RWPE2 (cell line): ENCODE data around the gene PLEKHM1.

Experiments used
- ATAC-seq: fragments of 200-7000 bp; cut with Tn5 transposase; 3 replicates; pipeline ENCODE4 v1.9.1; 2021; ENCODE audit warnings: low read depth
- DNase-seq: peaks from one replicate; pipeline ENCODE4 v3.0.0-alpha.2; 2020; ENCODE audit warnings: low spot score
- H3K27ac ChIP-seq: fragments of 450-650 bp; 2 replicates; pipeline ENCODE4 v1.5.1; 2017; ENCODE audit warnings: mild to moderate bottlenecking; ENCODE audit not compliant: poor library complexity, severe bottlenecking
- H3K27me3 ChIP-seq: fragments of 250-450 bp; sonication (Bioruptor Pico); 2 replicates; pipeline ENCODE4 v1.5.1; 2021; ENCODE audit warnings: mild to moderate bottlenecking, moderate library complexity; ENCODE audit not compliant: insufficient read depth, poor library complexity, severe bottlenecking
- H3K36me3 ChIP-seq: fragments of 250-450 bp; sonication (Bioruptor Pico); 2 replicates; pipeline ENCODE4 v1.5.1; 2020; ENCODE audit warnings: low read depth, mild to moderate bottlenecking, moderate library complexity
- H3K4me1 ChIP-seq: fragments of 250-450 bp; sonication (Bioruptor Pico); 2 replicates; pipeline ENCODE4 v1.5.1; 2021; ENCODE audit warnings: mild to moderate bottlenecking, moderate library complexity; ENCODE audit not compliant: insufficient read depth, poor library complexity, severe bottlenecking
- H3K4me3 ChIP-seq: fragments of 250-450 bp; sonication (Bioruptor Pico); 2 replicates; pipeline ENCODE4 v1.5.1; 2021; ENCODE audit warnings: mild to moderate bottlenecking, moderate library complexity; ENCODE audit not compliant: severe bottlenecking
- H3K9me3 ChIP-seq: fragments of 250-450 bp; sonication (Bioruptor Pico); 2 replicates; pipeline ENCODE4 v1.5.1; 2021; ENCODE audit warnings: mild to moderate bottlenecking, moderate library complexity; ENCODE audit not compliant: severe bottlenecking
- TF ChIP-seq, protein P1 (sequence below): fragments of 450-650 bp; IDR thresholded peaks from one replicate; pipeline ENCODE4 v1.5.1; 2017; ENCODE audit warnings: mild to moderate bottlenecking, moderate library complexity; ENCODE audit not compliant: poor library complexity, severe bottlenecking

PLEKHM1 gene

DNA sequence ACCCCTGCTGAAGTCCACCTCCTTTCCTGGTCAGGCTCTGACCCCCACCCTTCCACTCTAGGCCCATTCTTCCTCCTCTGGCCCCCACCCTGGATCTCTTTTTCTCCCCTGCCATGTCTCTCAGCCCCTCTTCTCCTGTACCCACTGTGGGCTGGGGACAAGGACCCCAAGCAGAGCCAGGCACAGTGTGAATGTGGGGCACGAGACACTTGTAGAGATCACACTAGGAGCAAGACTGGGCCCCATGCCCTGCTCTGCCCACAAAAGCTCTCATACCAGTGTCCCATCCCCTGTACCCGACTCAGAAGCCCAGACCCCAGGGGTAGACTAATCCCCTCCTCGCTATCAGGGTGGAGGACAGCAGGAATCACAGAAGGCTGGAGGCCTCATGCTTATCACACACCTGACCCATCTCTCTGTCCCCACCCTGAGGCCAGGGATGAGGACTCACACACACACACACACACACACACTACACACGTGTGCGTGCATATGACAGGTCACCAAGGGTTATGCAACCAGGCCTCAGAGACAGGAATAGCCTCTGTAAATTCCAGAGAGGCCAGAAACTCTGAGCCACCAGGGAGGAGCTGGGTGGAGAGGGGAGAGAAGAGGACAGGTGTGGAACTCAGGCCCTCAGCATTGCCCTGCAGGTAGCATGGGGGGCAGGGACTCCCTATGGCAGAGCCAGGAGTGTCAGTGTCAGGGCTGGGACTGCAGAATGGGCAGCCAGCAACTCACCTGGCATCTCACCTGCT is 79.0 kb downstream of the PLEKHM1 start:
- Histone ChIP-seq H3K27ac (no peak overlapping the region), H3K27me3 (no peaks in the 10 kb centered on the region), H3K9me3 (no peaks in the 10 kb centered on the region), H3K36me3 (peaks cover 4% of the 10 kb centered on the region; the same call in 1 of the 2 replicates), H3K4me3 (no peak overlapping the region), H3K4me1 (no peaks in the 10 kb centered on the region)
- ATAC-seq (no peak), DNase-seq (peak; percentile 53)
- TF ChIP-seq, protein P1, sequence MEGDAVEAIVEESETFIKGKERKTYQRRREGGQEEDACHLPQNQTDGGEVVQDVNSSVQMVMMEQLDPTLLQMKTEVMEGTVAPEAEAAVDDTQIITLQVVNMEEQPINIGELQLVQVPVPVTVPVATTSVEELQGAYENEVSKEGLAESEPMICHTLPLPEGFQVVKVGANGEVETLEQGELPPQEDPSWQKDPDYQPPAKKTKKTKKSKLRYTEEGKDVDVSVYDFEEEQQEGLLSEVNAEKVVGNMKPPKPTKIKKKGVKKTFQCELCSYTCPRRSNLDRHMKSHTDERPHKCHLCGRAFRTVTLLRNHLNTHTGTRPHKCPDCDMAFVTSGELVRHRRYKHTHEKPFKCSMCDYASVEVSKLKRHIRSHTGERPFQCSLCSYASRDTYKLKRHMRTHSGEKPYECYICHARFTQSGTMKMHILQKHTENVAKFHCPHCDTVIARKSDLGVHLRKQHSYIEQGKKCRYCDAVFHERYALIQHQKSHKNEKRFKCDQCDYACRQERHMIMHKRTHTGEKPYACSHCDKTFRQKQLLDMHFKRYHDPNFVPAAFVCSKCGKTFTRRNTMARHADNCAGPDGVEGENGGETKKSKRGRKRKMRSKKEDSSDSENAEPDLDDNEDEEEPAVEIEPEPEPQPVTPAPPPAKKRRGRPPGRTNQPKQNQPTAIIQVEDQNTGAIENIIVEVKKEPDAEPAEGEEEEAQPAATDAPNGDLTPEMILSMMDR, result no peak

DNA sequence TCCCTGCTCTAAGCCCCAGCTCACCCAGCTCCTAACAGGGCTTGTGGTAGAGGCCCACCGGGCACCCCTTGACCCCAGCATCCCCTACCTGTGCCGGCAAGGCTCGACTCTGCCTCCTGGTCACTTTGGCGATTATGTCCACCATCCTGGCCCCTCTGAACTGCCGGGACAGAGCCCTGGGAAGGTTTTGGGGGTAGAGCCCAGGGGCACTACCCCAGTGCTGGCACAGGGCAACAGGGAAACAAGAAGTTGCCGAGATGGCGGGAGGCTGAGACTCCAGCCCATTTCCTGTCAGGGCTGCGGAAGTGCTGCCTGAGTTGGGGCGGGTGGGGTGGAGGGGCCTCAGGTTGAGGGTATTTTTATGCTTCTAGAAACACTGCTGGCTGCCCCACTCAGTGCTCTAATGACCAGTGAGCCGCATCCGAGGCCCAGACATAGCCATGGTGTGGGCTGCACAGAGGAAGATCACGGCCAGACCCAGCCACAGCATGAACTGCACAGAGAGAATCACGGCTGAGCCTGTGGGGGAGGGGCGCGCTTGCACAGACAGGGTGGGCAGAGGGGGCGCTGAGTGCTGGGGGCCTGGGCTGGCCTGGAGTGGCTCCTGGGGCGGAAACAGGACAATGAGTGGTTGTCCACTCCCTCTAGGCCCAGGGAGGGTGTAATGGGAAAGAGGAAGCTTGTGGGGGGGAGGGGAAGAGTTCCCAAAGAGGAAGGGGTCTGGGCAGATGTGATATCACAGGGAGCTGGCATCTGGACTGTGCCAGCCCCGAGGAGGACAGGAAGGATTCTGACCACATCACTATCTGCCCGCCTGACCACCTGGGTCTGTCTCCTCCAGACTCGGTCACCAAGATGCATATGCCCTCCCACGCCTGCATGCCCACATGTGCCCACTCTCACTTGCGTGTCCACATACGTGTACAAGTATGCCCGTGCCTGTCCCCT is 80.1 kb downstream of the PLEKHM1 start:
- TF ChIP-seq, protein P1, result no peak
- peak; percentile 59 for DNase-seq
- Histone ChIP-seq H3K27ac (no peak overlapping the region), H3K27me3 (no peaks in the 10 kb centered on the region), H3K36me3 (peaks cover 4% of the 10 kb centered on the region; the same call in 1 of the 2 replicates), H3K4me1 (no peaks in the 10 kb centered on the region), H3K4me3 (no peak overlapping the region), H3K9me3 (no peaks in the 10 kb centered on the region)
- ATAC-seq, result no peak

DNA sequence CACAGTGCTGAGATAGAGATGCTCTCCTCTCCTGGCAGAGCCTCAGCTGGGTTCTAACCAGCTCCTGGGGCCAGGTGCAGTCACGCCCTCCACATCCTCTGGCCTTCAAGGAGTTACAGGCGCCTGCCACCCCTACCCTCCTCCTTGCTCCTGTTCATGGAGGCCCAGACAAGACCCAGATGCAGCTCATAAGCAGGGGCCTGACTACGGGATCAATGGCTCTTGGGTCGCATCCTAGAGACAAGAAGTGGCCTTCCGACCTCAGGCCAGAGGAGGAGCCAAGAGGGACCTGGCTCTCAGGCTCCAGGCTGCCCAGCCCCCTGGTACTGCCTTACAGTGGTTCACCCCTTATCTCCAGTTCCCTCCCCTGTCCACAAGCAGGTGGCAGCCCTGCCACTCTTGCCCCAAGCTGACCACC is 80.9 kb downstream of the PLEKHM1 start:
- H3K36me3 ChIP-seq, result peaks cover 7% of the 10 kb centered on the region
- no peak overlapping the region for H3K27ac ChIP-seq
- DNase-seq (peak; percentile 33), ATAC-seq (peak; percentile 7; the same call in 1 of the 3 replicates)
- H3K27me3 ChIP-seq, result no peaks in the 10 kb centered on the region
- no peaks in the 10 kb centered on the region for H3K4me1 ChIP-seq
- TF ChIP-seq, protein P1, result no peak
- no peak overlapping the region for H3K4me3 ChIP-seq
- no peaks in the 10 kb centered on the region for H3K9me3 ChIP-seq

DNA sequence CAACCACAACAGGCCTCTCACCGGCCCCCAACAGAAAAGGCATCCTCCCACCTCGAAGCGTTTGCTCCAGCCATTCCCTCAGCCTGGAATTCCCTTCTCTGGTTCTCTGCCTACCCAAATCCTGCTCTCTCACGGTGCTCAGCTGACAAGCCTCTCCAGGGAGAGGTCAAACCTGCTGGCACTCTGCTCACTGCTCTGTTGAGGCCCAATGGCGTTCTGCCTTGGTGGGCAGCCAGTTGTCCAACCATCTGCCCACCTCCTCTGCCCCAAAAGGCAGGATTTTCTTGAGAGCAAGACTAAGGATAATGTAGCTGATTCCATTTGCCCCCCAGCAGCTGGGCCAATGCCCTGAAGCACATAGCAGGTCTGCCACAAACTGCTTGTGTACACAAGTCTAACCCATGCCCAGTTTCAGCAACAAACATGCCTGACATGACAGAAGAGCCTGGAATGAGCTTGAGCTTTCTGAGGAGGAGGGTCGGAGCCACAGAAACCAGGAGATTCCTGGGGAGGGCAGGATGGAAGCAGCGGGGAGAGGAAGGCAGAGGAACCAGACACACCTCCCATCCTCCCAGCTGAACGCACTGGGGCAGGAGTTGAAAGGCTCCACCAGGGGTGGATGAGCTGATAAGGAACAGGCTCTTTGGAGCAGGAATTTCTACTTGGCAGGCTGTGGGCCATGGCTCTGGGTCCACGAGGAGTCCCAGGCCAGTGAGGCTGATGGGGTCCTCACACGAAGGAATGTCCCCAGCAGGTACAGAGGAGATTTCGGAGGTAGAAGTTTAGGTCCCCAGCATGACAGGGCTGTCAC is 81.7 kb downstream of the PLEKHM1 start:
- H3K27ac ChIP-seq, result no peak overlapping the region
- H3K9me3 ChIP-seq, result no peaks in the 10 kb centered on the region
- DNase-seq (peak; percentile 36), ATAC-seq (0 out of 3 replicates have a peak, but pooled peaks have one; percentile 7)
- no peaks in the 10 kb centered on the region for H3K27me3 ChIP-seq
- H3K4me1 ChIP-seq, result no peaks in the 10 kb centered on the region
- TF ChIP-seq, protein P1, result no peak
- peaks cover 16% of the 10 kb centered on the region for H3K36me3 ChIP-seq
- no peak overlapping the region for H3K4me3 ChIP-seq
